HG03064 (cell line): ENCODE data around the gene FMN1.

Experiments
- ATAC-seq: cut with Tn5 transposase; IDR thresholded peaks from one replicate; pipeline ENCODE4 v1.9.1; 2021; ENCODE audit warnings: low read depth; ENCODE audit not compliant: unreplicated experiment

Gene FMN1

GRCh38 chr15:32803631-32804030 is 390.9 kb downstream of the FMN1 start:
- ATAC-seq = no peak

- ATAC-seq = no peak
Observed at GRCh38 chr15:32802286-32802936, 392.1 kb downstream of the FMN1 start.

GRCh38 chr15:32799936-32800535 is 394.5 kb downstream of the FMN1 start:
- ATAC-seq = no peak

- no peak for ATAC-seq
Observed at GRCh38 chr15:32796856-32797255, 397.7 kb downstream of the FMN1 start.

GRCh38 chr15:32794973-32795372 is 399.5 kb downstream of the FMN1 start:
- no peak for ATAC-seq

- ATAC-seq = no peak
Observed at GRCh38 chr15:32792436-32792835, 402.1 kb downstream of the FMN1 start.

- ATAC-seq = no peak
Observed at GRCh38 chr15:32790352-32790999, 404.0 kb downstream of the FMN1 start.

- ATAC-seq = no peak
Observed at GRCh38 chr15:32787949-32788348, 406.6 kb downstream of the FMN1 start.

- no peak for ATAC-seq
Observed at GRCh38 chr15:32786906-32787305, 407.6 kb downstream of the FMN1 start.

GRCh38 chr15:32784581-32784980 is 409.9 kb downstream of the FMN1 start:
- ATAC-seq = no peak

GRCh38 chr15:32781781-32782180 is 412.7 kb downstream of the FMN1 start:
- no peak for ATAC-seq

GRCh38 chr15:32778391-32779176 is 415.9 kb downstream of the FMN1 start:
- no peak for ATAC-seq

GRCh38 chr15:32775103-32775502 is 419.4 kb downstream of the FMN1 start:
- ATAC-seq = no peak

GRCh38 chr15:32774022-32774421 is 420.5 kb downstream of the FMN1 start:
- ATAC-seq = no peak

- ATAC-seq = no peak
Observed at GRCh38 chr15:32767236-32767635, 427.3 kb downstream of the FMN1 start.

GRCh38 chr15:32766101-32766500 is 428.4 kb downstream of the FMN1 start:
- ATAC-seq = no peak

- no peak for ATAC-seq
Observed at GRCh38 chr15:32765236-32765635, 429.3 kb downstream of the FMN1 start.

- no peak for ATAC-seq
Observed at GRCh38 chr15:32763295-32763694, 431.2 kb downstream of the FMN1 start.

GRCh38 chr15:32757426-32757825 is 437.1 kb downstream of the FMN1 start:
- no peak for ATAC-seq

- no peak for ATAC-seq
Observed at GRCh38 chr15:32750979-32751378, 443.5 kb downstream of the FMN1 start.

GRCh38 chr15:32747921-32748342 is 446.6 kb downstream of the FMN1 start:
- no peak for ATAC-seq
